ENCODE results near the gene OMP. TPM values are rescaled to one million over a fixed set of nuclear protein-coding genes. Genes with fewer than 3 reads are reported as not detected.

Gene OMP
- total RNA-seq, 4 donors from 2014 or later = not detected

DNA sequence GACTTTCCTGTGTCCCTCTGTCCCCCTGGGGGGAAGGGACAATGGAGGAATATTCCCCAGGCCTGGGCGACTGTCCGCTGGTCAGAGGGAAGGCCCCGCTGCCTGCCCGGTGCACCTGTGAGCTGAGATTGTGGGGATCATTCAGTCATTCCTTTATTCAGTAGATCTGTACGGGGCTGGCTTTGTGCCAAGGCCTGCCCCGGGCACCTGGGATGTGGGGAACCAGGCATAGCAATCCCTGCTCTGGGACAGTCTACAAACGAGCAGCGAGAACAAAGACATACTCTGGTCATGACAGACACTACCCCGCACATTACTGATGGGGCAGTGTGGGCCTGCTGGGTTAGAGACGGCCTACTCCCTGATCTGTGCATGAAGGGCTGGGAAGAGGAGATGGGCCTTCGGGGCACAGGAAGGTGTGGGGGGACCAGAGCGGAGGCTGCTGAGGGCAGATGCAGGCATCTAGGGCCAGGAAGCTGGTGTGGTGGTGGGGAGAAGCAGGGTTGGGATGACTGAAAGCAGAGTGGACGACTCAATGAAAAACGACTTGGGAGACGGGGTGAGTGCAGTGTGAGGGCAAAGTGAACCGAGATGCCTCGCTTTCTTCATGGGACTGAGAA, 23.6 kb downstream of the OMP start:
- Histone ChIP-seq H3K4me3 (no peak overlapping the region), H3K9me3 (no peaks in the 10 kb centered on the region), H3K4me1 (peaks cover 11 to 32% (median 31%) of the 10 kb centered on the region in 4 donors), H3K27ac (replicated peaks in 1 of 4) (no peak overlapping the region), H3K27me3 (peaks cover 0 to 21% (median 0%) of the 10 kb centered on the region in 4 donors), H3K36me3 (peaks cover 0 to 31% (median 4%) of the 10 kb centered on the region in 4 donors)
- 86% methylated on average over 12 of the region's 17 CpGs for WGBS
- DNase-seq (ENCODE audit: extremely low spot score) = no peak
- TF ChIP-seq EP300 (IDR thresholded peaks at IDR 0.05) (no peak), POLR2AphosphoS5 (IDR thresholded peaks at IDR 0.05) (no peak), POLR2A (IDR thresholded peaks at IDR 0.05; ENCODE audit: low read depth) (no peak)
- TF ChIP-seq, protein P1, sequence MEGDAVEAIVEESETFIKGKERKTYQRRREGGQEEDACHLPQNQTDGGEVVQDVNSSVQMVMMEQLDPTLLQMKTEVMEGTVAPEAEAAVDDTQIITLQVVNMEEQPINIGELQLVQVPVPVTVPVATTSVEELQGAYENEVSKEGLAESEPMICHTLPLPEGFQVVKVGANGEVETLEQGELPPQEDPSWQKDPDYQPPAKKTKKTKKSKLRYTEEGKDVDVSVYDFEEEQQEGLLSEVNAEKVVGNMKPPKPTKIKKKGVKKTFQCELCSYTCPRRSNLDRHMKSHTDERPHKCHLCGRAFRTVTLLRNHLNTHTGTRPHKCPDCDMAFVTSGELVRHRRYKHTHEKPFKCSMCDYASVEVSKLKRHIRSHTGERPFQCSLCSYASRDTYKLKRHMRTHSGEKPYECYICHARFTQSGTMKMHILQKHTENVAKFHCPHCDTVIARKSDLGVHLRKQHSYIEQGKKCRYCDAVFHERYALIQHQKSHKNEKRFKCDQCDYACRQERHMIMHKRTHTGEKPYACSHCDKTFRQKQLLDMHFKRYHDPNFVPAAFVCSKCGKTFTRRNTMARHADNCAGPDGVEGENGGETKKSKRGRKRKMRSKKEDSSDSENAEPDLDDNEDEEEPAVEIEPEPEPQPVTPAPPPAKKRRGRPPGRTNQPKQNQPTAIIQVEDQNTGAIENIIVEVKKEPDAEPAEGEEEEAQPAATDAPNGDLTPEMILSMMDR (IDR thresholded peaks at IDR 0.05) = no peak
- intact Hi-C loops (cut with DNase I) = loop anchor here (5.0 kb wide), 1 partner anchor 421 kb away; no protein-coding TSS in a partner anchor

- no peak overlapping the region for H3K27ac ChIP-seq (replicated peaks in 1 of 4)
- intact Hi-C loops (cut with DNase I) = loop anchor here (5.0 kb wide), 1 partner anchor 420 kb away; no protein-coding TSS in a partner anchor
- H3K36me3 ChIP-seq = peaks cover 0 to 25% (median 1%) of the 10 kb centered on the region in 4 donors
- H3K9me3 ChIP-seq = no peaks in the 10 kb centered on the region
- 22% methylated on average over 7 of the region's 10 CpGs for WGBS
- TF ChIP-seq, protein P1 (IDR thresholded peaks at IDR 0.05) = no peak
- TF ChIP-seq EP300 (IDR thresholded peaks at IDR 0.05) (no peak), POLR2A (IDR thresholded peaks at IDR 0.05; ENCODE audit: low read depth) (no peak), POLR2AphosphoS5 (IDR thresholded peaks at IDR 0.05) (no peak)
- DNase-seq (ENCODE audit: extremely low spot score) = no peak
- peaks cover 14 to 38% (median 35%) of the 10 kb centered on the region in 4 donors for H3K4me1 ChIP-seq
- peak overlapping the region; percentile 45 to 58 (median 52) for H3K4me3 ChIP-seq
- peaks cover 0 to 21% (median 0%) of the 10 kb centered on the region in 4 donors for H3K27me3 ChIP-seq
These were observed 24.2 kb downstream of the OMP start for GRCh38 chr11:77126861-77127234.

GRCh38 chr11:77127235-77127911, 24.7 kb downstream of the OMP start:
- DNase-seq (ENCODE audit: extremely low spot score) = no peak
- 3% methylated on average over 20 of the region's 27 CpGs for WGBS
- intact Hi-C loops (cut with DNase I) = loop anchor here (5.0 kb wide), 1 partner anchor 420 kb away; no protein-coding TSS in a partner anchor
- Histone ChIP-seq H3K4me3 (peak overlapping the region; percentile 45 to 58 (median 52)), H3K36me3 (peaks cover 0 to 20% (median 0%) of the 10 kb centered on the region in 4 donors), H3K27me3 (peaks cover 0 to 21% (median 0%) of the 10 kb centered on the region in 4 donors), H3K4me1 (peaks cover 14 to 38% (median 36%) of the 10 kb centered on the region in 4 donors), H3K9me3 (no peaks in the 10 kb centered on the region), H3K27ac (replicated peaks in 1 of 4) (no peak overlapping the region)
- no peak for TF ChIP-seq EP300 (IDR thresholded peaks at IDR 0.05)
- TF ChIP-seq POLR2AphosphoS5 (IDR thresholded peaks at IDR 0.05) = no peak
- TF ChIP-seq, protein P1 (IDR thresholded peaks at IDR 0.05) = peak; percentile 92 to 95 (median 94)
- no peak for TF ChIP-seq POLR2A (IDR thresholded peaks at IDR 0.05; ENCODE audit: low read depth)

- Histone ChIP-seq H3K36me3 (peaks cover 0 to 13% (median 0%) of the 10 kb centered on the region in 4 donors), H3K27ac (replicated peaks in 1 of 4) (no peak within 1 kb of the TSS), H3K9me3 (no peaks in the 10 kb centered on the region), H3K4me3 (peak within 1 kb of the TSS; percentile 45 to 58 (median 52)), H3K4me1 (peaks cover 14 to 38% (median 36%) of the 10 kb centered on the region in 4 donors), H3K27me3 (peaks cover 0 to 21% (median 0%) of the 10 kb centered on the region in 4 donors)
- intact Hi-C loops (cut with DNase I) = loop anchor here (5.0 kb wide), 1 partner anchor 419 kb away; no protein-coding TSS in a partner anchor
- DNase-seq (ENCODE audit: extremely low spot score) = no peak
- 30% methylated on average over 16 of the region's 20 CpGs for whole genome bisulfite sequencing
- TF ChIP-seq EP300 (IDR thresholded peaks at IDR 0.05) (no peak), POLR2AphosphoS5 (IDR thresholded peaks at IDR 0.05) (no peak), POLR2A (IDR thresholded peaks at IDR 0.05; ENCODE audit: low read depth) (no peak)
- TF ChIP-seq, protein P1 (IDR thresholded peaks at IDR 0.05) = no peak
These were observed 25.5 kb downstream of the OMP start, which contains the start of gene MYO7A for GRCh38 chr11:77127920-77128691. Gene MYO7A (plus strand): TSS chr11:77128246. CDS start chr11:77130635, 2,389 bp downstream.
